Suprapubic skin (tissue), 4 donors: ENCODE measurements around the gene EEPD1.
"Not testable (repeated sequence)": the region's sequence is repeated elsewhere in the genome, so short reads cannot be mapped to it uniquely, and the experiment has no call there.

Source experiments
- EP300 ChIP-seq: sonication (generic); formaldehyde crosslinking; IDR thresholded peaks from one replicate; pipeline ENCODE4 v1.6.1; 2017; ENCODE audit warnings: antibody characterized with exemption
- POLR2A ChIP-seq, 2 donors: fragments of 450-650 bp; IDR thresholded peaks; one replicate each; pipeline ENCODE4 v1.6.1; 2017; ENCODE audit warnings: antibody characterized with exemption in 2 of 2, mild to moderate bottlenecking in 2 of 2, moderate library complexity in 2 of 2
- POLR2AphosphoS5 ChIP-seq, 3 donors: sonication (generic); formaldehyde crosslinking; IDR thresholded peaks; one replicate each; pipeline ENCODE4 v1.6.1; 2017; ENCODE audit warnings: antibody characterized with exemption in 3 of 3
- TF ChIP-seq, protein P1 (sequence below), 2 donors: fragments of 200-600 bp in 1 of 2; fragments of 450-650 bp in 1 of 2; sonication (generic) in 1 of 2; IDR thresholded peaks; one replicate each; pipeline ENCODE4 v1.5.1; 2016 to 2019; ENCODE audit warnings: antibody characterized with exemption in 2 of 2, mild to moderate bottlenecking in 1 of 2, moderate library complexity in 1 of 2

DNA sequence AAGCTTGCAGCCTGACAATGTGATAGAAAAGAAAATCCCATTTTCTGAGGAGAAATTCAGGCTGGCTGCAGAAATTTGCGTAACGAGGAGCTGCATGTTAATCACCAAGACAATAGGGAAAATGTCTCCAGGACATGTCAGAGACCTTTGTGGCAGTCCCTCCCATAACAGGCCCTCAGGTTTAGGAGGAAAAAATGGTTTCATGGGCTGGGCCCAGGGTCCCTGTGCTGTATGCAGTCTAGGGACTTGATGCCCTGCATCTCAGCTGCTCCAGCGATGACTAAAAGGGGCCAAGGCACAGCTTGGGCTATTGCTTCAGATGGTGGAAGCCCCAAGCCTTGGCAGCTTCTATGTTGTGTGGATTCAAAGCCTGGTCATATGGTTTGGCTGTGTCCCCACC lies 168.2 kb downstream of the EEPD1 start:
- not testable (repeated sequence) for TF ChIP-seq POLR2A (IDR thresholded peaks at IDR 0.05); POLR2AphosphoS5 (IDR thresholded peaks at IDR 0.05); EP300
- TF ChIP-seq, protein P1, sequence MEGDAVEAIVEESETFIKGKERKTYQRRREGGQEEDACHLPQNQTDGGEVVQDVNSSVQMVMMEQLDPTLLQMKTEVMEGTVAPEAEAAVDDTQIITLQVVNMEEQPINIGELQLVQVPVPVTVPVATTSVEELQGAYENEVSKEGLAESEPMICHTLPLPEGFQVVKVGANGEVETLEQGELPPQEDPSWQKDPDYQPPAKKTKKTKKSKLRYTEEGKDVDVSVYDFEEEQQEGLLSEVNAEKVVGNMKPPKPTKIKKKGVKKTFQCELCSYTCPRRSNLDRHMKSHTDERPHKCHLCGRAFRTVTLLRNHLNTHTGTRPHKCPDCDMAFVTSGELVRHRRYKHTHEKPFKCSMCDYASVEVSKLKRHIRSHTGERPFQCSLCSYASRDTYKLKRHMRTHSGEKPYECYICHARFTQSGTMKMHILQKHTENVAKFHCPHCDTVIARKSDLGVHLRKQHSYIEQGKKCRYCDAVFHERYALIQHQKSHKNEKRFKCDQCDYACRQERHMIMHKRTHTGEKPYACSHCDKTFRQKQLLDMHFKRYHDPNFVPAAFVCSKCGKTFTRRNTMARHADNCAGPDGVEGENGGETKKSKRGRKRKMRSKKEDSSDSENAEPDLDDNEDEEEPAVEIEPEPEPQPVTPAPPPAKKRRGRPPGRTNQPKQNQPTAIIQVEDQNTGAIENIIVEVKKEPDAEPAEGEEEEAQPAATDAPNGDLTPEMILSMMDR (IDR thresholded peaks at IDR 0.05): not testable (repeated sequence)
